Immature natural killer cell (primary cell): ENCODE data around the gene DARS1. TPM values are rescaled to one million over a fixed set of nuclear protein-coding genes. Genes with fewer than 3 reads are reported as not detected.

Source experiments
- DNase-seq, 3 donors: peaks; one replicate each; pipeline ENCODE4 v3.0.0; 2022; ENCODE audit warnings: mixed read lengths in 1 of 3
- H3K27ac Mint-ChIP-seq, 6 donors: one replicate each; pipeline ENCODE4 v1.8.0; 2020; ENCODE audit warnings: mixed read lengths in 6 of 6, mild to moderate bottlenecking in 5 of 6, inconsistent platforms in 4 of 6, moderate library complexity in 3 of 6
- H3K27me3 Mint-ChIP-seq, 3 donors: one replicate each; pipeline ENCODE4 v1.8.0; 2020 to 2021; ENCODE audit warnings: low read depth in 3 of 3, mild to moderate bottlenecking in 3 of 3, mixed read lengths in 3 of 3, moderate library complexity in 3 of 3, inconsistent platforms in 1 of 3
- H3K36me3 Mint-ChIP-seq, 3 donors: one replicate each; pipeline ENCODE4 v1.8.0; 2020; ENCODE audit warnings: mixed read lengths in 3 of 3, inconsistent platforms in 2 of 3, mild to moderate bottlenecking in 2 of 3
- H3K4me1 Mint-ChIP-seq, 2 donors: one replicate each; pipeline ENCODE4 v1.8.0; 2020; ENCODE audit warnings: inconsistent platforms in 2 of 2, mild to moderate bottlenecking in 2 of 2, mixed read lengths in 2 of 2, moderate library complexity in 1 of 2
- H3K4me3 Mint-ChIP-seq, 5 donors: one replicate each; pipeline ENCODE4 v1.8.0; 2020; ENCODE audit warnings: mild to moderate bottlenecking in 5 of 5, mixed read lengths in 5 of 5, inconsistent platforms in 3 of 5, moderate library complexity in 3 of 5
- H3K9me3 Mint-ChIP-seq, 6 donors: one replicate each; pipeline ENCODE4 v1.8.0; 2020; ENCODE audit warnings: mild to moderate bottlenecking in 6 of 6, mixed read lengths in 6 of 6, inconsistent platforms in 4 of 6, moderate library complexity in 3 of 6
- polyA plus RNA-seq, 3 donors: library from polyadenylated mRNA; unstranded; fragments of 300-500 nt; fragmentation: Illumina TruSeq; gene quantifications; one replicate each; pipeline ENCODE4 v1.2.3, GENCODE V29; 2021

DARS1 gene
- polyA plus RNA-seq, 3 donors from 2014 or later = 63.5 to 132 (median 86.1) TPM

- H3K4me3 Mint-ChIP-seq = no peak overlapping the region
- H3K36me3 Mint-ChIP-seq = no peaks in the 10 kb centered on the region
- DNase-seq = no peak
- no peaks in the 10 kb centered on the region for H3K9me3 Mint-ChIP-seq
- H3K27ac Mint-ChIP-seq = peak overlapping the region in 3 of 6 donors; percentile 15 to 80 (median 74)
- H3K4me1 Mint-ChIP-seq = peaks cover 28% of the 10 kb centered on the region in 2 donors
- peaks cover 0 to 9% (median 8%) of the 10 kb centered on the region in 3 donors for H3K27me3 Mint-ChIP-seq
These were observed 24.7 kb upstream of the DARS1 start for GRCh38 chr2:136010126-136010525.

- H3K4me3 Mint-ChIP-seq = peak overlapping the region; percentile 39 to 74 (median 66)
- H3K9me3 Mint-ChIP-seq = no peaks in the 10 kb centered on the region
- H3K27me3 Mint-ChIP-seq = peaks cover 0 to 13% (median 8%) of the 10 kb centered on the region in 3 donors
- H3K36me3 Mint-ChIP-seq = peaks cover 5 to 11% (median 6%) of the 10 kb centered on the region in 3 donors
- peaks cover 26% of the 10 kb centered on the region in 2 donors for H3K4me1 Mint-ChIP-seq
- peak; percentile 84 to 88 (median 87) for DNase-seq
- H3K27ac Mint-ChIP-seq = peak overlapping the region; percentile 72 to 91 (median 90)
These were observed 22.9 kb upstream of the DARS1 start for GRCh38 chr2:136008205-136008865.

- H3K9me3 Mint-ChIP-seq = no peaks in the 10 kb centered on the region
- no peak for DNase-seq
- H3K27ac Mint-ChIP-seq = peak overlapping the region in 4 of 6 donors; percentile 59 to 87 (median 74)
- H3K27me3 Mint-ChIP-seq = peaks cover 0 to 13% (median 8%) of the 10 kb centered on the region in 3 donors
- H3K4me3 Mint-ChIP-seq = no peak overlapping the region
- peaks cover 23 to 24% of the 10 kb centered on the region in 2 donors for H3K4me1 Mint-ChIP-seq
- H3K36me3 Mint-ChIP-seq = peaks cover 5 to 14% (median 6%) of the 10 kb centered on the region in 3 donors
These were observed 21.2 kb upstream of the DARS1 start for GRCh38 chr2:136006658-136007057.

- Mint-ChIP-seq H3K27ac (peak overlapping the region in 2 of 6 donors; percentile 0 to 49), H3K4me1 (peaks cover 23 to 24% of the 10 kb centered on the region in 2 donors), H3K36me3 (peaks cover 5 to 14% (median 6%) of the 10 kb centered on the region in 3 donors), H3K4me3 (no peak overlapping the region), H3K27me3 (peaks cover 0 to 13% (median 6%) of the 10 kb centered on the region in 3 donors), H3K9me3 (no peaks in the 10 kb centered on the region)
- no peak for DNase-seq
These were observed 20.2 kb upstream of the DARS1 start for GRCh38 chr2:136005462-136006196.

GRCh38 chr2:136004965-136005364, 19.5 kb upstream of the DARS1 start:
- no peak for DNase-seq
- Mint-ChIP-seq H3K4me3 (no peak overlapping the region), H3K36me3 (peaks cover 5 to 14% (median 6%) of the 10 kb centered on the region in 3 donors), H3K4me1 (peaks cover 23 to 24% of the 10 kb centered on the region in 2 donors), H3K27me3 (peaks cover 0 to 13% (median 6%) of the 10 kb centered on the region in 3 donors), H3K9me3 (no peaks in the 10 kb centered on the region), H3K27ac (peak overlapping the region in 2 of 6 donors; percentile 7 to 53)

GRCh38 chr2:136001131-136001530, 15.7 kb upstream of the DARS1 start:
- Mint-ChIP-seq H3K4me1 (no peaks in the 10 kb centered on the region), H3K9me3 (no peaks in the 10 kb centered on the region), H3K4me3 (no peak overlapping the region), H3K27me3 (peaks cover 0 to 5% (median 2%) of the 10 kb centered on the region in 3 donors), H3K36me3 (peaks cover 5 to 14% (median 6%) of the 10 kb centered on the region in 3 donors), H3K27ac (peak overlapping the region in 2 of 6 donors; percentile 13 to 24)
- no peak for DNase-seq

- Mint-ChIP-seq H3K9me3 (no peaks in the 10 kb centered on the region), H3K36me3 (peaks cover 5 to 14% (median 6%) of the 10 kb centered on the region in 3 donors), H3K27ac (peak overlapping the region in 1 of 6 donors; percentile 72), H3K27me3 (peaks cover 0 to 5% (median 2%) of the 10 kb centered on the region in 3 donors), H3K4me1 (no peaks in the 10 kb centered on the region), H3K4me3 (no peak overlapping the region)
- no peak for DNase-seq
These were observed 15.1 kb upstream of the DARS1 start for GRCh38 chr2:136000502-136000901.

- Mint-ChIP-seq H3K27ac (peak overlapping the region in 2 of 6 donors; percentile 16 to 27), H3K36me3 (peaks cover 5 to 13% (median 6%) of the 10 kb centered on the region in 3 donors), H3K4me1 (no peaks in the 10 kb centered on the region), H3K4me3 (no peak overlapping the region), H3K9me3 (no peaks in the 10 kb centered on the region), H3K27me3 (peaks cover 0 to 3% (median 2%) of the 10 kb centered on the region in 3 donors)
- DNase-seq = no peak
These were observed 14.5 kb upstream of the DARS1 start for GRCh38 chr2:135999899-136000298.

GRCh38 chr2:135998879-135999278, 13.5 kb upstream of the DARS1 start:
- Mint-ChIP-seq H3K4me1 (no peaks in the 10 kb centered on the region), H3K36me3 (peaks cover 3 to 8% (median 4%) of the 10 kb centered on the region in 3 donors), H3K27ac (no peak overlapping the region), H3K9me3 (no peaks in the 10 kb centered on the region), H3K4me3 (no peak overlapping the region), H3K27me3 (peaks cover 0 to 2% (median 0%) of the 10 kb centered on the region in 3 donors)
- no peak for DNase-seq

- no peak for DNase-seq
- Mint-ChIP-seq H3K27me3 (peaks cover 0 to 2% (median 0%) of the 10 kb centered on the region in 3 donors), H3K27ac (peak overlapping the region in 2 of 6 donors; percentile 35 to 37), H3K4me1 (no peaks in the 10 kb centered on the region), H3K4me3 (no peak overlapping the region), H3K9me3 (no peaks in the 10 kb centered on the region), H3K36me3 (no peaks in the 10 kb centered on the region)
These were observed 12.0 kb upstream of the DARS1 start for GRCh38 chr2:135997380-135997779.

- Mint-ChIP-seq H3K36me3 (peaks cover 0 to under 1% (median 0%) of the 10 kb centered on the region in 3 donors), H3K4me3 (no peak overlapping the region), H3K9me3 (no peaks in the 10 kb centered on the region), H3K27ac (peak overlapping the region in 1 of 6 donors; percentile 34), H3K4me1 (no peaks in the 10 kb centered on the region), H3K27me3 (peaks cover 0 to 4% (median 0%) of the 10 kb centered on the region in 3 donors)
- no peak for DNase-seq
These were observed 10.9 kb upstream of the DARS1 start for GRCh38 chr2:135996304-135996703.

GRCh38 chr2:135994281-135994680, 8.9 kb upstream of the DARS1 start:
- peak overlapping the region in 1 of 6 donors; percentile 5 for H3K27ac Mint-ChIP-seq
- H3K36me3 Mint-ChIP-seq = peaks cover 0 to 5% (median 0%) of the 10 kb centered on the region in 3 donors
- DNase-seq = no peak
- H3K9me3 Mint-ChIP-seq = no peaks in the 10 kb centered on the region
- H3K27me3 Mint-ChIP-seq = peaks cover 0 to 4% (median 0%) of the 10 kb centered on the region in 3 donors
- no peak overlapping the region for H3K4me3 Mint-ChIP-seq
- no peaks in the 10 kb centered on the region for H3K4me1 Mint-ChIP-seq

GRCh38 chr2:135993421-135993820, 8.0 kb upstream of the DARS1 start:
- Mint-ChIP-seq H3K27me3 (peaks cover 0 to 4% (median 1%) of the 10 kb centered on the region in 3 donors), H3K9me3 (no peaks in the 10 kb centered on the region), H3K36me3 (peaks cover 0 to 5% (median 0%) of the 10 kb centered on the region in 3 donors), H3K27ac (no peak overlapping the region), H3K4me1 (no peaks in the 10 kb centered on the region), H3K4me3 (no peak overlapping the region)
- no peak for DNase-seq

- DNase-seq = no peak
- H3K27me3 Mint-ChIP-seq = peaks cover 0 to 4% (median 1%) of the 10 kb centered on the region in 3 donors
- H3K9me3 Mint-ChIP-seq = no peaks in the 10 kb centered on the region
- H3K36me3 Mint-ChIP-seq = peaks cover 0 to 5% (median 0%) of the 10 kb centered on the region in 3 donors
- H3K27ac Mint-ChIP-seq = no peak overlapping the region
- H3K4me1 Mint-ChIP-seq = peaks cover 0 to 3% of the 10 kb centered on the region in 2 donors
- H3K4me3 Mint-ChIP-seq = no peak overlapping the region
These were observed 6.4 kb upstream of the DARS1 start for GRCh38 chr2:135991861-135992260.
